Transverse colon (tissue), 3 donors: ENCODE results near the gene DMRTC2.

Experiments used
- EP300 ChIP-seq: sonication (generic); formaldehyde crosslinking; IDR thresholded peaks from one replicate; pipeline ENCODE4 v1.6.1; 2017; ENCODE audit warnings: antibody characterized with exemption, low read depth
- POLR2A ChIP-seq: fragments of 450-650 bp; IDR thresholded peaks from one replicate; pipeline ENCODE4 v1.6.1; 2016; ENCODE audit warnings: antibody characterized with exemption, mild to moderate bottlenecking, moderate library complexity
- POLR2AphosphoS5 ChIP-seq, 3 donors: sonication (generic); formaldehyde crosslinking; IDR thresholded peaks; one replicate each; pipeline ENCODE4 v1.6.1; 2016; ENCODE audit warnings: antibody characterized with exemption in 3 of 3

DNA sequence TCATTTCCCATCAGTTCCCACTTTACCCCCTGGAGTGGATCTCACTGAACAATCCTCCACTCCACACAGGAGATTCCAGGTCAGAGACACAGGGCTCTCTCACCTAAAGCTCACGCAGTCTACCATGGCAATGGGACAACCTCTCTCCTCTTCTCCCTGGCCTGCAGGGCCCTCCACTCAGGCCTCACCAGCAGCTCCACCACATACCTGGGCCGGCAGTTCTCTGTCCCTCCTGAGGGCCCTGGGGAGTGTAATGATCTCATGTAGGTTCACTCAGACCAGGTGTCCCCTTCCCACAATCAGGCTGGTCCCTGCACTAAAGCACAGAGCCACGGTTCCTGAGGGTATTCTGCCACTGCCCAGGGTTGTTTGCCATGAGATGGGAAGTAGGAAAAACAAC lies 32.9 kb upstream of the DMRTC2 start:
- TF ChIP-seq POLR2AphosphoS5 (IDR thresholded peaks at IDR 0.05) (no peak), EP300 (no peak), POLR2A (no peak)
